Ishikawa (cell line): ENCODE data around the gene C2orf49.

Experiments
- CEBPB ChIP-seq: IDR thresholded peaks from 2 replicates; pipeline ENCODE4 v1.6.1; 2012
- CREB1 ChIP-seq: IDR thresholded peaks from 2 replicates; pipeline ENCODE4 v1.6.1; 2012; ENCODE audit warnings: low read depth
- EGR1 ChIP-seq: IDR thresholded peaks from 2 replicates; pipeline ENCODE4 v1.6.1; 2012
- EP300 ChIP-seq: IDR thresholded peaks from 2 replicates; pipeline ENCODE4 v1.6.1; 2012; ENCODE audit warnings: borderline replicate concordance
- FOXM1 ChIP-seq: IDR thresholded peaks from 2 replicates; pipeline ENCODE4 v1.6.1; 2012; ENCODE audit warnings: low read depth, borderline replicate concordance
- MAX ChIP-seq: IDR thresholded peaks from 2 replicates; pipeline ENCODE4 v1.6.1; 2012
- NFIC ChIP-seq: IDR thresholded peaks from 2 replicates; pipeline ENCODE4 v1.6.1; 2012
- RAD21 ChIP-seq: IDR thresholded peaks from 2 replicates; pipeline ENCODE4 v1.6.1; 2012; ENCODE audit warnings: low read depth
- REST ChIP-seq: IDR thresholded peaks from 2 replicates; pipeline ENCODE4 v1.6.1; 2012; ENCODE audit warnings: low read depth, mild to moderate bottlenecking
- TAF1 ChIP-seq: IDR thresholded peaks from 2 replicates; pipeline ENCODE4 v1.6.1; 2012; ENCODE audit warnings: low read depth, mild to moderate bottlenecking
- TCF12 ChIP-seq: IDR thresholded peaks from 2 replicates; pipeline ENCODE4 v1.6.1; 2012; ENCODE audit warnings: low read depth
- TEAD4 ChIP-seq: IDR thresholded peaks from 2 replicates; pipeline ENCODE4 v1.6.1; 2012
- USF1 ChIP-seq: IDR thresholded peaks from 2 replicates; pipeline ENCODE4 v1.6.1; 2012
- YY1 ChIP-seq: IDR thresholded peaks from 2 replicates; pipeline ENCODE4 v1.6.1; 2012; ENCODE audit warnings: low read depth
- ZBTB7A ChIP-seq: IDR thresholded peaks from 2 replicates; pipeline ENCODE4 v1.6.1; 2012; ENCODE audit warnings: low read depth

C2orf49 gene

GRCh38 chr2:105396254-105397024, 59.1 kb downstream of the C2orf49 start:
- TF ChIP-seq ZBTB7A (no peak), MAX (no peak), EGR1 (no peak), RAD21 (no peak), YY1 (no peak), NFIC (no peak), TEAD4 (no peak), TCF12 (no peak), CEBPB (no peak), REST (no peak), EP300 (no peak), USF1 (no peak), TAF1 (no peak)

- no peak for TF ChIP-seq TEAD4
- no peak for TF ChIP-seq REST
- no peak for TF ChIP-seq EP300
- TF ChIP-seq TCF12 = no peak
- no peak for TF ChIP-seq USF1
- TF ChIP-seq TAF1 = no peak
- no peak for TF ChIP-seq CREB1
- no peak for TF ChIP-seq YY1
- TF ChIP-seq RAD21 = no peak
Measured at GRCh38 chr2:105397025-105397722, 59.8 kb downstream of the C2orf49 start.

GRCh38 chr2:105397953-105398335, 60.6 kb downstream of the C2orf49 start:
- no peak for TF ChIP-seq NFIC
- TF ChIP-seq RAD21 = no peak
- no peak for TF ChIP-seq CEBPB
- no peak for TF ChIP-seq FOXM1
- no peak for TF ChIP-seq ZBTB7A
- TF ChIP-seq MAX = no peak
- no peak for TF ChIP-seq EP300
- TF ChIP-seq TAF1 = no peak
- no peak for TF ChIP-seq REST
- TF ChIP-seq TEAD4 = no peak
- TF ChIP-seq TCF12 = no peak
